H1 (cell line): Measurements from ENCODE around the gene COG7.

Experiments used
- CHD2 ChIP-seq: IDR thresholded peaks from 2 replicates; pipeline ENCODE4 v1.6.1; 2012; ENCODE audit warnings: low read length, improper control_type of control experiment
- CREB1 ChIP-seq: IDR thresholded peaks from 2 replicates; pipeline ENCODE4 v1.6.1; 2012; ENCODE audit warnings: inconsistent platforms
- EGR1 ChIP-seq: IDR thresholded peaks from 2 replicates; pipeline ENCODE4 v1.6.1; 2011; ENCODE audit warnings: low read depth, low read length, borderline replicate concordance
- EP300 ChIP-seq, 2 experiments: IDR thresholded peaks; 1 replicate in 1 of 2; 2 replicates in 1 of 2; pipeline ENCODE4 v1.6.1; 2011 to 2012; ENCODE audit warnings: low read depth in 2 of 2, low read length in 2 of 2, mild to moderate bottlenecking in 2 of 2, borderline replicate concordance in 1 of 2, inconsistent platforms in 1 of 2, moderate library complexity in 1 of 2
- EZH2 ChIP-seq: fragments of 200-600 bp; sonication (generic); IDR thresholded peaks from 2 replicates; pipeline ENCODE4 v1.7.1; 2012; ENCODE audit warnings: low read depth, mild to moderate bottlenecking, moderate library complexity, low read length, inconsistent platforms; ENCODE audit not compliant: severe bottlenecking
- FOSL1 ChIP-seq: IDR thresholded peaks from 2 replicates; pipeline ENCODE4 v1.6.1; 2011; ENCODE audit warnings: mild to moderate bottlenecking, low read depth, low read length, moderate library complexity; ENCODE audit not compliant: insufficient read depth
- HDAC2 ChIP-seq, 2 experiments: fragments of 300-600 bp in 1 of 2; sonication (generic) in 1 of 2; IDR thresholded peaks; 2 replicates each; pipeline ENCODE4 v1.6.1; 2011 to 2012; ENCODE audit warnings: low read depth in 2 of 2, low read length in 2 of 2, mild to moderate bottlenecking in 2 of 2, moderate library complexity in 2 of 2, borderline replicate concordance in 1 of 2, inconsistent platforms in 1 of 2
- HDAC6 ChIP-seq: IDR thresholded peaks from one replicate; pipeline ENCODE4 v1.7.1; 2012; ENCODE audit warnings: low read depth, mild to moderate bottlenecking, inconsistent platforms, low read length, moderate library complexity
- JUND ChIP-seq: IDR thresholded peaks from 2 replicates; pipeline ENCODE4 v1.6.1; 2011; ENCODE audit warnings: mild to moderate bottlenecking, improper control_type of control experiment, low read length
- RAD21 ChIP-seq, 2 experiments: IDR thresholded peaks in 1 of 2; conservative IDR thresholded peaks in 1 of 2; 2 replicates each; pipeline ENCODE4 v1.6.1; 2011; ENCODE audit warnings: low read depth in 2 of 2, low read length in 2 of 2, improper control_type of control experiment in 1 of 2, inconsistent platforms in 1 of 2, mild to moderate bottlenecking in 1 of 2, moderate library complexity in 1 of 2
- ZNF274 ChIP-seq: IDR thresholded peaks from 2 replicates; pipeline ENCODE4 v1.7.0; 2012; ENCODE audit warnings: low read length, borderline replicate concordance; ENCODE audit errors: extremely low read depth
- TF ChIP-seq, protein P1 (sequence below), 3 experiments: IDR thresholded peaks; 1 replicate in 2 of 3; 2 replicates in 1 of 3; pipeline versions ENCODE4 v1.5.1 to v1.6.1; 2011; ENCODE audit warnings: low read length in 3 of 3, mild to moderate bottlenecking in 3 of 3, inconsistent platforms in 2 of 3, low read depth in 1 of 3, moderate library complexity in 1 of 3; ENCODE audit not compliant: insufficient read depth in 1 of 3; ENCODE audit errors: control extremely low read depth in 1 of 3

DNA sequence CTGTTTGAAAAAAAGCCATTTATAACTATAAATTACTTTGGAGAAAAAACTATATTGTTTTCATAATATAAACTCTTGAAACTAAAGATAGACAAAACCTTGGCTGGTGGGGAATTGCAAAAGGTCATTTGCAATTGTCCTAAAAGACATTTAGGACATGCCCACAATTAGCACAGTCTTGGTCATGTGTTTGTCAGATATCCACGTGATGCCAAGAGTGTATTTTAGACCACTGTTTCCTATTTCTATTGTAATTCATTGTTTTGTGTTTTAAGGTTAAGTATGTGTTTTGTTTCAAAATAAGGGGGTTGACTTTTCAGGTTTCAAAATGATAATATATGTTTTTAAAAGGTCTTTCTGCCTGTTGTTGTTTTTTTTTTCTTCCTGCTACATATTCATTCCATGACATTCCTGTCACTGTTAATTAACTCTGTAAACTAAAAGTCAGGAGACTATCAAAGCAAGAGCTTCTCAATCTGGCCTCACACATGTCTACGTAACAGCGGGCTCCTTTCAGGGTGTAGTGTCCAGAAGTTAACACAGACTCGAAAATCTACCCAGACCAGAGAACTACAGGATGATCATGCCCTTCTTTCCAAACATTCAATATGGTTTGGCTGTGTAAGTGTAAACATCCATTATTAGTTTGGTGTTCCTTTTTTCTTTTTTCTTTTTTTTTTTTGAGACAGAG, 58.7 kb downstream of the COG7 start:
- TF ChIP-seq, protein P1, sequence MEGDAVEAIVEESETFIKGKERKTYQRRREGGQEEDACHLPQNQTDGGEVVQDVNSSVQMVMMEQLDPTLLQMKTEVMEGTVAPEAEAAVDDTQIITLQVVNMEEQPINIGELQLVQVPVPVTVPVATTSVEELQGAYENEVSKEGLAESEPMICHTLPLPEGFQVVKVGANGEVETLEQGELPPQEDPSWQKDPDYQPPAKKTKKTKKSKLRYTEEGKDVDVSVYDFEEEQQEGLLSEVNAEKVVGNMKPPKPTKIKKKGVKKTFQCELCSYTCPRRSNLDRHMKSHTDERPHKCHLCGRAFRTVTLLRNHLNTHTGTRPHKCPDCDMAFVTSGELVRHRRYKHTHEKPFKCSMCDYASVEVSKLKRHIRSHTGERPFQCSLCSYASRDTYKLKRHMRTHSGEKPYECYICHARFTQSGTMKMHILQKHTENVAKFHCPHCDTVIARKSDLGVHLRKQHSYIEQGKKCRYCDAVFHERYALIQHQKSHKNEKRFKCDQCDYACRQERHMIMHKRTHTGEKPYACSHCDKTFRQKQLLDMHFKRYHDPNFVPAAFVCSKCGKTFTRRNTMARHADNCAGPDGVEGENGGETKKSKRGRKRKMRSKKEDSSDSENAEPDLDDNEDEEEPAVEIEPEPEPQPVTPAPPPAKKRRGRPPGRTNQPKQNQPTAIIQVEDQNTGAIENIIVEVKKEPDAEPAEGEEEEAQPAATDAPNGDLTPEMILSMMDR (IDR thresholded peaks at IDR 0.05; ENCODE audit: control extremely low read depth in 1 of 3, insufficient read depth in 1 of 3, low read depth in 1 of 3, low read length in 3 of 3) = no peak
- no peak for TF ChIP-seq HDAC6
- TF ChIP-seq JUND = no peak
- no peak for TF ChIP-seq FOSL1
- TF ChIP-seq EZH2 = no peak
- no peak for TF ChIP-seq EGR1
- TF ChIP-seq HDAC2 (IDR thresholded peaks at IDR 0.05; ENCODE audit: borderline replicate concordance in 1 of 2, low read depth in 2 of 2, low read length in 2 of 2) = no peak
- TF ChIP-seq EP300 (IDR thresholded peaks at IDR 0.05; ENCODE audit: borderline replicate concordance in 1 of 2, low read depth in 2 of 2, low read length in 2 of 2) = no peak
- TF ChIP-seq CREB1 = no peak
- TF ChIP-seq CHD2 = no peak
- no peak for TF ChIP-seq RAD21 (IDR thresholded peaks at IDR 0.05 in 1 of 2, conservative IDR thresholded peaks at IDR 0.05 in 1 of 2; ENCODE audit: low read depth in 2 of 2, low read length in 2 of 2)
- TF ChIP-seq ZNF274 = no peak
